NCI-H2227 treated with DMSO at 0.1 percent for 48 hours (cell line): ENCODE results near the gene MYMK.

Experiments
- DNase-seq: peaks from one replicate; lab custom pipeline; 2025; lab: John Stamatoyannopoulos, UW

Gene MYMK

GRCh38 chr9:133485531-133486260, 39.1 kb downstream of the MYMK start:
- DNase-seq = no peak

- no peak for DNase-seq
These were observed 39.9 kb downstream of the MYMK start for GRCh38 chr9:133484671-133485437.

GRCh38 chr9:133483611-133484010, 41.1 kb downstream of the MYMK start:
- no peak for DNase-seq

- DNase-seq = peak; percentile 28
These were observed 45.7 kb downstream of the MYMK start, which contains the start of gene SLC2A6 for GRCh38 chr9:133478851-133479711. Gene SLC2A6 (minus strand): TSS chr9:133479099. CDS start chr9:133479059, 40 bp downstream.

- DNase-seq = no peak
These were observed 46.5 kb downstream of the MYMK start for GRCh38 chr9:133477992-133478850.

GRCh38 chr9:133477461-133477860, 47.3 kb downstream of the MYMK start:
- DNase-seq = no peak

GRCh38 chr9:133476941-133477340, 47.8 kb downstream of the MYMK start:
- no peak for DNase-seq

GRCh38 chr9:133476036-133476931, 48.5 kb downstream of the MYMK start:
- DNase-seq = no peak

- no peak for DNase-seq
These were observed 49.3 kb downstream of the MYMK start for GRCh38 chr9:133475292-133476012.

GRCh38 chr9:133474853-133475252, 49.9 kb downstream of the MYMK start:
- no peak for DNase-seq

- no peak for DNase-seq
These were observed 50.5 kb downstream of the MYMK start for GRCh38 chr9:133474215-133474614.

- DNase-seq = no peak
These were observed 51.0 kb downstream of the MYMK start for GRCh38 chr9:133473743-133474142.

- no peak for DNase-seq
These were observed 51.9 kb downstream of the MYMK start for GRCh38 chr9:133472753-133473378.

GRCh38 chr9:133472277-133472645, 52.5 kb downstream of the MYMK start:
- DNase-seq = no peak

GRCh38 chr9:133471551-133472276, 53.0 kb downstream of the MYMK start:
- DNase-seq = no peak

- DNase-seq = no peak
These were observed 53.8 kb downstream of the MYMK start for GRCh38 chr9:133470988-133471387.

GRCh38 chr9:133470427-133470924, 54.3 kb downstream of the MYMK start:
- no peak for DNase-seq

GRCh38 chr9:133468777-133469421, 55.9 kb downstream of the MYMK start:
- no peak for DNase-seq
